Fibroblast of the aortic adventitia (primary cell): ENCODE measurements around the gene CDH23. TPM values are rescaled to one million over a fixed set of nuclear protein-coding genes. Genes with fewer than 3 reads are reported as not detected.

Source experiments
- DNase-seq: peaks from one replicate; pipeline ENCODE4 v3.0.0-alpha.2; 2010; ENCODE audit warnings: low read depth
- H3K4me3 ChIP-seq: 2 replicates; pipeline ENCODE4 v1.5.1; 2011; ENCODE audit warnings: low read depth, mild to moderate bottlenecking, control low read depth, low read length, moderate library complexity
- CTCF ChIP-seq: IDR thresholded peaks from 2 replicates; pipeline ENCODE4 v1.5.1; 2011; ENCODE audit warnings: mild to moderate bottlenecking, low read length, control low read depth, inconsistent platforms; ENCODE audit not compliant: insufficient read depth
- total RNA-seq: library from RNA; depleted of rRNA; stranded (reverse); fragments of >200 nt; gene quantifications from 2 replicates; pipeline ENCODE4 v1.2.3, GENCODE V29; 2012; ENCODE audit warnings: low replicate concordance

Gene CDH23
- total RNA-seq, 1 donor: 0.27 TPM

GRCh38 chr10:71692598-71693306 is 296.0 kb downstream of the CDH23 start:
- TF ChIP-seq CTCF: no peak
- no peak for DNase-seq
- no peak overlapping the region for H3K4me3 ChIP-seq

GRCh38 chr10:71693377-71693776 is 296.7 kb downstream of the CDH23 start:
- peak; percentile 44 for DNase-seq
- TF ChIP-seq CTCF: no peak
- H3K4me3 ChIP-seq: no peak overlapping the region

GRCh38 chr10:71694039-71694501 is 297.4 kb downstream of the CDH23 start:
- H3K4me3 ChIP-seq: no peak overlapping the region
- no peak for TF ChIP-seq CTCF
- DNase-seq: no peak

DNA sequence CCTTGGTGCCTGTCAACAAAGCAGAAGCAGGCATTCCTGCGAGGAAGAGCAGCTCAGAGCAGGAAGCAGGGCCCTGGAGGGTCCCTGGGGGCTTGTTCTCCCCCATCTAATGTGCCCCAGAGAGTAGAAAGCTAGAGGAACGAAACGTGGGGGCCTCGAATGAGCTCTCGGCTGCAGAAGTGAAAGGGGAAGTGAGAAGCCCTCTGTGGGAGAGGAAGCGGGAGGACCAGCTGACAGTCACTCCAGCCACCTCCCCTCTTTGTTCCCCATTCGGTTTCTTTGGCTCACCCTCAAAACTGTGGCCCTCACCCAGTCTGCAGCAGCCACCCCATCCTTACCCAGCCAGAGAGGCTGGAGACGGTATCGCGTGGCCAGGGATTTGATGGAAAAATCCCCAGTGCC is 297.8 kb downstream of the CDH23 start:
- no peak for TF ChIP-seq CTCF
- H3K4me3 ChIP-seq: no peak overlapping the region
- DNase-seq: no peak

DNA sequence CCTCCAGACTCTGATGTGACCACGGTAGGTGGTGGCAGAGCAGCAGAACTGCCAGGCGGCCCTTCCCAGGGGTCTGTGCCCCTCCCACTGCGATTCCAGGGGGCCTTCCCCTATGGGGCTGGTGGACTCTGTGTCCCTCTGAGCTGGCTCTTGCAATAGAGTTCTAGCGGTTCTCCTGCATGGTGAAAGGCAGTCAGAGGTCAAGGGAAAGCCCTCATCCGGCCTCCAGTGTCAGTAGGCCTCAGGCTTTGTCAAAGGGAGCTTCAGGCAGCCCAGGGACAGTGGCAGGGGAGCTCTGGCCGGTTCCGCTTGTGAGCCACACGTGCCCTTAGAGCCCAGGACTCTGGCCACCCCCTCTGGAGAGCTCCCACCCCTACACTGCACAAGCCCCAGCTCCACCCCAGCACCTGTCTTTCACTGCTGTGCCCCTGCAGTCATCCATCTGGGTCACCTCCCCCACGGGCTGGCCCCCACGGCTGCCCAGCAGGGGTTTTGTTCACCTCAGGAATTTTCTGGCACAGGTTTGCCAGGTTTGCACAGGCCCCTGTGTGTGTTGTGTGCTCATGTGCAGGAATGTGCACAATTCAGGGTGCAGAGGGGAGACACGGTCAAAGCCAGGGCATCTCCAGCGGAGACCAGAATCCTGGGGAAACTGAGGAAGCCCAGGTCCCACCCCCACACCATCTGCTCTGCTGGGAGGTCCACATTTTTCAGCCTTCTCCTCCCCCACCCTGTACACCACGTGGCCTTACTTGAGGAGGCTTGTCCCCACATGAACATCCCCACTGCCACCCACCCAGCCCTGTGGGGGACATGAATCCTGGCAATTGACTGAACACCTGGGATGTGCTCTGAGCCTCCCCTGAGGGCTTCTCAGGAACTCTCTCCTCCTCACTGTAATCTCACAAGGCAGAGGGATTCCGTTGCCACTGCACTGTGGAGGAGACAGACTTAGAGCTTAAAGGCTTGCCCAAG is 299.1 kb downstream of the CDH23 start:
- no peak for DNase-seq
- no peak overlapping the region for H3K4me3 ChIP-seq
- no peak for TF ChIP-seq CTCF

DNA sequence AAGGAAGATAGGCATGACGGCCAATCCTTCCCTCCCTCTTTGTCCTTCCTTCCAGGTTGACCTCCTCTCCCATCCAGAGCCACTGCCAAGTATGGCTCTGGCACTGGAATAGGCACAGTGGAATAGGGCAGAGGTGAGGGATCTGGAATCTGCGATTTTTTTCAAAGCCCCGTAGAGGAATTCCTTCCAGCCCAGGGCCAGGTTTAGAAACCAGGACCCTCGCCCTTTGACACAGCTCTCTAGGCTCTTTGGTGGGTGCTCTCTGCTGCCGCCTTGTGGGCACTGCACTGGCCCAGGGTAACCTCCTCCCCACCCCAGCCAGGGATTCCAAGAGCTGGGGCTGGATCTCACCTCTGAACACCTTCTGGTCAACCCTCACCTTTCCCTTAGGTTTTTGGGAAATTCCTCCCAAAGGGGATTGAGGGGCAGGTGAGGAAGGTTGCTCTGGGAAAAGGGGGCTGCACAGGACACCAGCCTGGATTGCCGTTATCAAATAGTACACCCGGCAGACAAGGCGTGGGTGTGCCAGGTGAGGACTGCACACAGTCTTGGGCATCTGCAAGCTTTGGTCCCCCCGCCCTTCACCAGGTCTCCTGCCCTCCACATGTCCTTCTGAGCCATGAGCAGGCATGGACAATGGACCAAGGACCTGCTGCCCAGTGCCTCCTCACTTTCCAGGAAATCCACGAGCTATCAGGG is 300.1 kb downstream of the CDH23 start:
- no peak overlapping the region for H3K4me3 ChIP-seq
- TF ChIP-seq CTCF: peak; percentile 95
- DNase-seq: peak; percentile 26
